HepG2 (cell line): ENCODE data around the gene LIMS2. TPM values are rescaled to one million over a fixed set of nuclear protein-coding genes. Genes with fewer than 3 reads are reported as not detected.

ENCODE experiments used
- ATAD3A ChIP-seq: sonication (generic); formaldehyde crosslinking; IDR thresholded peaks from 2 replicates; pipeline ENCODE4 v1.4.0; 2020; ENCODE audit warnings: missing genetic modification reagents
- CBX5 ChIP-seq: sonication (generic); formaldehyde crosslinking; IDR thresholded peaks from 2 replicates; pipeline ENCODE4 v1.4.0; 2020; ENCODE audit warnings: missing genetic modification reagents, borderline replicate concordance
- CENPT ChIP-seq: sonication (generic); formaldehyde crosslinking; IDR thresholded peaks from 2 replicates; pipeline ENCODE4 v1.8.0; 2022; ENCODE audit warnings: low read depth, mild to moderate bottlenecking, moderate library complexity, missing genetic modification reagents
- CHCHD3 ChIP-seq: sonication (generic); formaldehyde crosslinking; IDR thresholded peaks from 2 replicates; pipeline ENCODE4 v1.8.0; 2022; ENCODE audit warnings: mild to moderate bottlenecking, missing genetic modification reagents, moderate library complexity
- CREBL2 ChIP-seq: sonication (generic); formaldehyde crosslinking; IDR thresholded peaks from 2 replicates; pipeline ENCODE4 v1.8.1; 2023; ENCODE audit warnings: missing genetic modification reagents, mild to moderate bottlenecking, borderline replicate concordance
- DMTF1 ChIP-seq: sonication (generic); formaldehyde crosslinking; IDR thresholded peaks from 2 replicates; pipeline ENCODE4 v1.4.0; 2020; ENCODE audit warnings: mild to moderate bottlenecking, missing genetic modification reagents
- EED ChIP-seq: sonication (generic); formaldehyde crosslinking; IDR thresholded peaks from 2 replicates; pipeline ENCODE4 v1.5.0; 2020; ENCODE audit warnings: mild to moderate bottlenecking, missing genetic modification reagents
- FOXA3 ChIP-seq: IDR thresholded peaks from 2 replicates; pipeline ENCODE4 v1.6.1; 2016; ENCODE audit warnings: missing genetic modification reagents, missing compliant biosample characterization
- MIER2 ChIP-seq: IDR thresholded peaks from 2 replicates; pipeline ENCODE4 v1.6.1; 2016; ENCODE audit warnings: missing biosample characterization, missing genetic modification reagents
- MXD4 ChIP-seq: IDR thresholded peaks from 2 replicates; pipeline ENCODE4 v1.6.1; 2016; ENCODE audit warnings: mild to moderate bottlenecking, missing biosample characterization, missing genetic modification reagents
- MXI1 ChIP-seq: IDR thresholded peaks from 3 replicates; pipeline ENCODE4 v1.6.1; 2012; ENCODE audit warnings: low read depth, low read length, inconsistent platforms, borderline replicate concordance
- MYPOP ChIP-seq: sonication (generic); formaldehyde crosslinking; IDR thresholded peaks from 2 replicates; pipeline ENCODE4 v1.8.1; 2023; ENCODE audit warnings: mild to moderate bottlenecking, moderate library complexity, missing genetic modification reagents
- PHF21A ChIP-seq: sonication (generic); formaldehyde crosslinking; IDR thresholded peaks from 2 replicates; pipeline ENCODE4 v1.5.0; 2020; ENCODE audit warnings: mild to moderate bottlenecking, missing genetic modification reagents
- PITX1 ChIP-seq: sonication (generic); formaldehyde crosslinking; IDR thresholded peaks from 2 replicates; pipeline ENCODE4 v1.5.1; 2020; ENCODE audit warnings: mild to moderate bottlenecking, missing genetic modification reagents
- RAD21 ChIP-seq: fragments of 450-650 bp; formaldehyde crosslinking; IDR thresholded peaks from 2 replicates; pipeline ENCODE4 v1.5.0; 2020; ENCODE audit warnings: mild to moderate bottlenecking
- SIN3A ChIP-seq: IDR thresholded peaks from 2 replicates; pipeline ENCODE4 v1.6.1; 2011; ENCODE audit warnings: low read depth, mild to moderate bottlenecking, control low read depth, low read length, borderline replicate concordance
- SMC3 ChIP-seq: IDR thresholded peaks from 2 replicates; pipeline ENCODE4 v1.6.1; 2011; ENCODE audit warnings: low read length, improper control_type of control experiment
- SRSF4 ChIP-seq: fragments of 200-400 bp; formaldehyde crosslinking; IDR thresholded peaks from one replicate; pipeline ENCODE4 v1.6.1; 2018; ENCODE audit warnings: mild to moderate bottlenecking, low read depth, low read length, moderate library complexity; ENCODE audit not compliant: poor library complexity, severe bottlenecking
- TGIF2 ChIP-seq: IDR thresholded peaks from 2 replicates; pipeline ENCODE4 v1.6.1; 2016; ENCODE audit warnings: control low read depth, missing compliant biosample characterization
- ZMYM3 ChIP-seq: sonication (generic); formaldehyde crosslinking; IDR thresholded peaks from 2 replicates; pipeline ENCODE4 v1.5.1; 2020; ENCODE audit warnings: mild to moderate bottlenecking, missing genetic modification reagents
- ZNF446 ChIP-seq: sonication (generic); formaldehyde crosslinking; IDR thresholded peaks from 2 replicates; pipeline ENCODE4 v1.5.0; 2020; ENCODE audit warnings: mild to moderate bottlenecking, missing genetic modification reagents
- ZNF503 ChIP-seq: sonication (generic); formaldehyde crosslinking; IDR thresholded peaks from 2 replicates; pipeline ENCODE4 v1.4.0; 2020; ENCODE audit warnings: missing genetic modification reagents
- ZNF644 ChIP-seq: IDR thresholded peaks from 2 replicates; pipeline ENCODE4 v1.6.1; 2016; ENCODE audit warnings: low read depth
- ZNF713 ChIP-seq: sonication (generic); formaldehyde crosslinking; IDR thresholded peaks from 2 replicates; pipeline ENCODE4 v1.4.0; 2020; ENCODE audit warnings: mild to moderate bottlenecking, missing genetic modification reagents
- ZNF749 ChIP-seq: sonication (generic); formaldehyde crosslinking; IDR thresholded peaks from 2 replicates; pipeline ENCODE4 v1.8.0; 2022; ENCODE audit warnings: mild to moderate bottlenecking, missing genetic modification reagents, moderate library complexity, borderline replicate concordance
- ZNF792 ChIP-seq: IDR thresholded peaks from 2 replicates; pipeline ENCODE4 v1.6.1; 2016
- ZSCAN22 ChIP-seq: sonication (generic); formaldehyde crosslinking; IDR thresholded peaks from 2 replicates; pipeline ENCODE4 v1.4.0; 2020; ENCODE audit warnings: mild to moderate bottlenecking, missing genetic modification reagents
- polyA plus RNA-seq, 8 experiments: library from polyadenylated mRNA; depleted of rRNA in 3 of 8; stranded (reverse) in 7 of 8; unstranded in 1 of 8; fragments of >200 nt; fragmentation: Illumina TruSeq in 4 of 8; extraction: Trizol in 4 of 8; gene quantifications; 2 replicates each; pipeline versions ENCODE4 v1.2.1 to v1.2.3, GENCODE V29; 2011 to 2016; ENCODE audit warnings: low read depth in 4 of 8, missing spikeins in 1 of 8, mixed read lengths in 1 of 8; ENCODE audit not compliant: insufficient read depth in 1 of 8
- total RNA-seq, 5 experiments: library from RNA; depleted of rRNA; stranded (reverse); fragments of >200 nt; fragmentation: Illumina TruSeq; extraction: Trizol; gene quantifications; 2 replicates each; pipeline ENCODE4 v1.2.3, GENCODE V29; 2016; ENCODE audit warnings: low read depth in 1 of 5

The LIMS2 gene
- total and polyA plus RNA-seq, 2 of the 13 experiments (the other 11 are each of a cell fraction or from before 2014, with no cell fraction given) = 1.0 to 1.9 TPM

- TF ChIP-seq ZMYM3 (CRISPR knock-in tag) = no peak
- TF ChIP-seq CREBL2 (CRISPR knock-in tag) = no peak
- peak; percentile 9; the same call in 1 of the 2 replicates for TF ChIP-seq MYPOP (CRISPR knock-in tag)
- no peak for TF ChIP-seq SRSF4
- TF ChIP-seq ZNF503 (CRISPR knock-in tag) = no peak
- TF ChIP-seq ZSCAN22 (CRISPR knock-in tag) = no peak
- TF ChIP-seq ATAD3A = 0 out of 2 replicates have a peak, but pooled peaks have one; percentile 66
- peak; percentile 94; the same call in 2 of the 3 replicates for TF ChIP-seq MXI1
- no peak for TF ChIP-seq ZNF713 (CRISPR knock-in tag)
- no peak for TF ChIP-seq CENPT (CRISPR knock-in tag)
- TF ChIP-seq PHF21A (CRISPR knock-in tag) = no peak
- peak; percentile 58; the same call in 1 of the 2 replicates for TF ChIP-seq ZNF644 (CRISPR knock-in tag)
- TF ChIP-seq PITX1 (CRISPR knock-in tag) = 0 out of 2 replicates have a peak, but pooled peaks have one; percentile 34
- TF ChIP-seq MXD4 = peak; percentile 18; the same call in 1 of the 2 replicates
- no peak for TF ChIP-seq CHCHD3 (CRISPR knock-in tag)
- peak; percentile 94 for TF ChIP-seq TGIF2
- no peak for TF ChIP-seq ZNF446 (CRISPR knock-in tag)
- peak; percentile 68 for TF ChIP-seq FOXA3 (CRISPR knock-in tag)
- TF ChIP-seq RAD21 (CRISPR knock-in tag) = 0 out of 2 replicates have a peak, but pooled peaks have one; percentile 16
- no peak for TF ChIP-seq EED
- 0 out of 2 replicates have a peak, but pooled peaks have one; percentile 62 for TF ChIP-seq SIN3A
- TF ChIP-seq ZNF749 (CRISPR knock-in tag) = no peak
- TF ChIP-seq ZNF792 (CRISPR knock-in tag) = peak; percentile 73
- TF ChIP-seq CBX5 (CRISPR knock-in tag) = peak; percentile 79; the same call in 1 of the 2 replicates
- peak; percentile 68; the same call in 1 of the 2 replicates for TF ChIP-seq MIER2 (CRISPR knock-in tag)
- 0 out of 2 replicates have a peak, but pooled peaks have one; percentile 7 for TF ChIP-seq SMC3
- TF ChIP-seq DMTF1 = 0 out of 2 replicates have a peak, but pooled peaks have one; percentile 91
Observed at GRCh38 chr2:127700527-127701192, 25.3 kb upstream of the LIMS2 start (continued).
